HG03025 (cell line): ENCODE data around the gene C22orf23.

Source experiments
- ATAC-seq: cut with Tn5 transposase; IDR thresholded peaks from one replicate; pipeline ENCODE4 v1.9.1; 2021; ENCODE audit warnings: mild to moderate bottlenecking, moderate library complexity; ENCODE audit not compliant: unreplicated experiment, low FRiP score

Gene C22orf23

GRCh38 chr22:37906364-37907008 is 46.9 kb downstream of the C22orf23 start:
- ATAC-seq: no peak

- no peak for ATAC-seq
Observed at GRCh38 chr22:37905534-37906363, 47.7 kb downstream of the C22orf23 start, which contains the start of gene MICALL1. MICALL1 (plus strand) TSS chr22:37906297; CDS start chr22:37906423, 126 bp downstream.

- ATAC-seq: no peak
Observed at GRCh38 chr22:37904572-37905533, 48.5 kb downstream of the C22orf23 start.

GRCh38 chr22:37898441-37899181 is 54.8 kb downstream of the C22orf23 start:
- ATAC-seq: no peak

- no peak for ATAC-seq
Observed at GRCh38 chr22:37897807-37898206, 55.6 kb downstream of the C22orf23 start.

- no peak for ATAC-seq
Observed at GRCh38 chr22:37896939-37897338, 56.5 kb downstream of the C22orf23 start.

- ATAC-seq: no peak
Observed at GRCh38 chr22:37896181-37896592, 57.2 kb downstream of the C22orf23 start.

- ATAC-seq: no peak
Observed at GRCh38 chr22:37894939-37895670, 58.3 kb downstream of the C22orf23 start.

GRCh38 chr22:37893583-37893983 is 59.8 kb downstream of the C22orf23 start:
- no peak for ATAC-seq
